Endothelial cell (in vitro differentiated cells): Measurements from ENCODE around the gene RNF13. TPM values are rescaled to one million over a fixed set of nuclear protein-coding genes. Genes with fewer than 3 reads are reported as not detected.

ENCODE experiments used
- DNase-seq: peaks from one replicate; pipeline ENCODE4 v3.0.0; 2021; ENCODE audit warnings: low spot score
- H3K27ac Mint-ChIP-seq: one replicate; pipeline ENCODE4 v1.8.0; 2021; ENCODE audit warnings: mixed read lengths, inconsistent platforms; ENCODE audit not compliant: unreplicated experiment
- H3K27me3 Mint-ChIP-seq: one replicate; pipeline ENCODE4 v1.8.0; 2021; ENCODE audit warnings: mild to moderate bottlenecking, moderate library complexity, mixed read lengths, inconsistent platforms; ENCODE audit not compliant: unreplicated experiment
- H3K36me3 Mint-ChIP-seq: one replicate; pipeline ENCODE4 v1.8.0; 2021; ENCODE audit warnings: mild to moderate bottlenecking, low read depth, mixed read lengths, inconsistent platforms; ENCODE audit not compliant: unreplicated experiment
- H3K4me1 Mint-ChIP-seq: one replicate; pipeline ENCODE4 v1.8.0; 2021; ENCODE audit warnings: mild to moderate bottlenecking, mixed read lengths, inconsistent platforms; ENCODE audit not compliant: unreplicated experiment
- H3K4me3 Mint-ChIP-seq: one replicate; pipeline ENCODE4 v1.8.0; 2021; ENCODE audit warnings: mild to moderate bottlenecking, mixed read lengths, inconsistent platforms; ENCODE audit not compliant: unreplicated experiment
- H3K9me3 Mint-ChIP-seq: one replicate; pipeline ENCODE4 v1.8.0; 2021; ENCODE audit warnings: mixed read lengths, inconsistent platforms; ENCODE audit not compliant: unreplicated experiment
- total RNA-seq: library from RNA; stranded (reverse); fragmentation: NEBNext Ultra II Directional; extraction: Animal tissue kit (Norgen Biotek cat#: 25700); gene quantifications from one replicate; pipeline ENCODE4 v1.2.1, GENCODE V29; 2021; ENCODE audit not compliant: unreplicated experiment
- TF ChIP-seq, protein P1 (sequence below): fragments of 200-600 bp; sonication (generic); IDR thresholded peaks from one replicate; pipeline ENCODE4 v1.5.0; 2021; ENCODE audit warnings: antibody characterized with exemption; ENCODE audit not compliant: unreplicated experiment

Gene RNF13
- total RNA-seq, 1 donor from 2014 or later = 30.7 TPM

DNA sequence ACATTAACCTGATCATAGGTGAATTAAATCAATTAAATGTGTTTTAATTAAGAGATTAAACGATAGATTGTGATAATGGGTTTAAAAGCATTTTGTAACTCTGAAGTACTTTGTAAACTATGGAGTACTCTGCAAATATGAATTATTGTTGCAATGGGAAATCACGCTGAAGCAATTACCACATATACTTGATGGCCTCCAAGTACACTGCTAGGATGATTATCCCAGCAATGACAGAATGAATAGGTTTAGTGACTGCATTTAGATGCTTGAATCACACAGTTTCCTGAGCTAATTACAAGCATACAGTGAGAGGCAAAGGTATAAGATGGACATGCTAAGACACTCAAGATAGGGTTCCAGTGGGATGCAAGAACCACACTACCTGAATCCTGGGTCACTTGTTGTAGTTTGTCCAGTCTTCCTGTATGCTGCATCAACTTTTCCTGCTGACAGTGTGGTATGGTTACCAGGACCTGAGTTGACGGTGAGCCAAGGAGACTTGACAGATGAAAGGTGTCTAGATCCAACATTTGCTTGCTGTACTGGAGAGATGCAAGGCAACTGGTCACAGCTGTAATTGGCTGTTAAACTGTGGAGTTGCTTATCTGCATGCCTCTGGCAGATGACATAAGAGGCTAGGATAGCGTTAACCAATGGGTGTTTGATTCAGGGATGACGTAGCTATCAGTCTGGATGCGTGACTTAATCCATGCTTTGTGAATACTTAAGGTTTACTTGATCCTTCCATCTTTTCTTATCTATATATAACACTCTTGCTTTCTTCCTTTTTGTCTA, 38.0 kb downstream of the RNF13 start:
- no peaks in the 10 kb centered on the region for H3K36me3 Mint-ChIP-seq
- no peaks in the 10 kb centered on the region for H3K27me3 Mint-ChIP-seq
- no peak overlapping the region for H3K4me3 Mint-ChIP-seq
- peaks cover 2% of the 10 kb centered on the region for H3K4me1 Mint-ChIP-seq
- H3K27ac Mint-ChIP-seq = no peak overlapping the region
- H3K9me3 Mint-ChIP-seq = no peaks in the 10 kb centered on the region
- no peak for DNase-seq
- TF ChIP-seq, protein P1, sequence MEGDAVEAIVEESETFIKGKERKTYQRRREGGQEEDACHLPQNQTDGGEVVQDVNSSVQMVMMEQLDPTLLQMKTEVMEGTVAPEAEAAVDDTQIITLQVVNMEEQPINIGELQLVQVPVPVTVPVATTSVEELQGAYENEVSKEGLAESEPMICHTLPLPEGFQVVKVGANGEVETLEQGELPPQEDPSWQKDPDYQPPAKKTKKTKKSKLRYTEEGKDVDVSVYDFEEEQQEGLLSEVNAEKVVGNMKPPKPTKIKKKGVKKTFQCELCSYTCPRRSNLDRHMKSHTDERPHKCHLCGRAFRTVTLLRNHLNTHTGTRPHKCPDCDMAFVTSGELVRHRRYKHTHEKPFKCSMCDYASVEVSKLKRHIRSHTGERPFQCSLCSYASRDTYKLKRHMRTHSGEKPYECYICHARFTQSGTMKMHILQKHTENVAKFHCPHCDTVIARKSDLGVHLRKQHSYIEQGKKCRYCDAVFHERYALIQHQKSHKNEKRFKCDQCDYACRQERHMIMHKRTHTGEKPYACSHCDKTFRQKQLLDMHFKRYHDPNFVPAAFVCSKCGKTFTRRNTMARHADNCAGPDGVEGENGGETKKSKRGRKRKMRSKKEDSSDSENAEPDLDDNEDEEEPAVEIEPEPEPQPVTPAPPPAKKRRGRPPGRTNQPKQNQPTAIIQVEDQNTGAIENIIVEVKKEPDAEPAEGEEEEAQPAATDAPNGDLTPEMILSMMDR = no peak

DNA sequence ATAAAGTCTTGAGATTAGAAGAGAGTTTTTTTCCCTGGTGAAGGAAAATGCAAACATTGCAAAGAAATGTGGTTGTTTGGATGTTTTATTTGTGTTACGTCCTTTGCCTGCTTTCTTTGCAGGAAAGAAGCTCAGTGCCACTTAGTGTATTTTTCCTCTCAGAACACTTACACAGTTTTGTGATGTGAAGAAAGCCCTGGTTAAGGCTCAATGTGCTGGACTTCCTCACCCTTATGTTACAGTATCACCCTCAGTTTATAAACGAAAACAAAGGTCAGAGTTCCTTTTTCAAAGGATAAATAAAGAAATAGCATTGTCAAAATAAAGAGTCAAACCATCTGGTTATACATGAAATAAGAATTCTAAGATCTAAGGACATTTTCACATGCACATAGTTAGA, 45.9 kb downstream of the RNF13 start:
- Mint-ChIP-seq H3K27me3 (no peaks in the 10 kb centered on the region), H3K9me3 (no peaks in the 10 kb centered on the region), H3K4me1 (peaks cover under 1% of the 10 kb centered on the region), H3K27ac (no peak overlapping the region), H3K4me3 (no peak overlapping the region), H3K36me3 (no peaks in the 10 kb centered on the region)
- DNase-seq = no peak
- TF ChIP-seq, protein P1 = no peak

DNA sequence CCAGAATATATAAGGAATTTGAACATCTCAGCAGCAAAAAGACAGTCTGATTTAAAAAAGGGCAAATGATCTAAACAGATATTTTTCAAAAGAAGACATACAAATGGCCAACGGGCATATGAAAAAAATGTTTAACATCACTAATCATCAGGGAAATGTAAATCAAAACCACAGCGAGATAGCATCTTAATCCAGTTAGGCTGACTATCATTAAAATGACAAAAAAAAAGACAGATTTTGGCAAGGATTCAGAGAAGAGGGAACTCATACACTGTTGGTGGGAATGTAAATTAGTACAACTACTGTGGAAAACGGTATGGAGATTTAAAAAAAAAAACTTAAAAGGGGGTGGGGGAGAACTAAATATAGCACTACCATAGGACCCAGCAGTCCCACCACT, 47.9 kb downstream of the RNF13 start:
- Mint-ChIP-seq H3K27ac (no peak overlapping the region), H3K36me3 (no peaks in the 10 kb centered on the region), H3K4me1 (peaks cover 7% of the 10 kb centered on the region), H3K4me3 (no peak overlapping the region), H3K27me3 (no peaks in the 10 kb centered on the region), H3K9me3 (no peaks in the 10 kb centered on the region)
- no peak for DNase-seq
- TF ChIP-seq, protein P1 = no peak

DNA sequence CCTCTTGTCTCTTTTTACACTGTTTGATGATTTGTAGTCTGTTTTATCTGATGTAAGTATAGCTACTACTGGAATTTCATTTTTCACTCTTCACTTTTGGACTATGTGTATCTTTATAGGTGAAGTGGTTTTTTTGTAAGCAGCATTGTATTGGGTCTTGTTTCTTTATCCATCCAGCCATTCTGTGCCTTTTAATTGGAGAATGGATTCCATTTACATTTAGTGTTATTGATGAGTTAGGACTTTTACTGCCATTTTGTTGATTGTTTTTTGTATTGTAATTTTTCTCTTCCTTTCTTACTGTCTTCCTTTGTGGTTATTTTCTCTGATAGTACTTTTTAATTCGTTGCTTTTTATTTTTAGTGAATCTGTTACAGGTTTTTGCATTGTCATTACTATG, 54.5 kb downstream of the RNF13 start:
- no peak overlapping the region for H3K27ac Mint-ChIP-seq

DNA sequence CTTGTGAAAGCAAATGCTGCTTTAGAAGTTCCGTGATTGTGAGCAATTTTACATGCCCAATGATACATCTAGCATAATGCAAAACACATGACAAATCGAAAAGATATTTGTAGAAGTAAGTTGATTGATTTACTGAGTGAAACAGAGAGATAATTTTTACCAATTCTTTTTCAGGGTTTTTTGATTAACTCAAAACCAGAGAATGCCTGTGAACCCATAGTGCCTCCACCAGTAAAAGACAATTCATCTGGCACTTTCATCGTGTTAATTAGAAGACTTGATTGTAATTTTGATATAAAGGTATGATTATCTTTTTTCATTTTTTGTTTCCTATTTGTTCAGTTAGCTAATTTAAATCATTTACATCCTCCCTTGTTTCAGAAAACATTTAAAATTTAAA, 58.8 kb downstream of the RNF13 start:
- no peak overlapping the region for H3K4me3 Mint-ChIP-seq

More for the DNA sequence above, 54.5 kb downstream of the RNF13 start:
- H3K4me3 Mint-ChIP-seq = no peak overlapping the region
- H3K36me3 Mint-ChIP-seq = peaks cover 15% of the 10 kb centered on the region
- no peaks in the 10 kb centered on the region for H3K9me3 Mint-ChIP-seq
- TF ChIP-seq, protein P1 = no peak
- H3K4me1 Mint-ChIP-seq = peaks cover 7% of the 10 kb centered on the region
- DNase-seq = no peak
- no peaks in the 10 kb centered on the region for H3K27me3 Mint-ChIP-seq

More for the DNA sequence above, 58.8 kb downstream of the RNF13 start:
- Mint-ChIP-seq H3K27ac (no peak overlapping the region), H3K27me3 (no peaks in the 10 kb centered on the region), H3K9me3 (no peaks in the 10 kb centered on the region), H3K36me3 (peaks cover 12% of the 10 kb centered on the region), H3K4me1 (peaks cover 2% of the 10 kb centered on the region)
- DNase-seq = no peak
- TF ChIP-seq, protein P1 = no peak
